Hepatocyte (in vitro differentiated cells): Measurements from ENCODE around the gene KLRC1. TPM values are rescaled to one million over a fixed set of nuclear protein-coding genes. Genes with fewer than 3 reads are reported as not detected.

Source experiments
- DNase-seq: peaks from one replicate; pipeline ENCODE4 v3.0.0-alpha.2; 2016; ENCODE audit warnings: low spot score
- H2AFZ ChIP-seq: fragments of 200-600 bp; sonication (generic); 2 replicates; pipeline ENCODE4 v1.6.0; 2016; ENCODE audit warnings: antibody characterized with exemption, mild to moderate bottlenecking
- H3K27ac ChIP-seq: fragments of 200-600 bp; sonication (generic); 2 replicates; pipeline ENCODE4 v1.5.1; 2016; ENCODE audit warnings: mild to moderate bottlenecking
- H3K27me3 ChIP-seq: fragments of 200-600 bp; sonication (generic); 2 replicates; pipeline ENCODE4 v1.6.1; 2016
- H3K36me3 ChIP-seq: fragments of 200-600 bp; sonication (generic); replicated peaks from 2 replicates; pipeline ENCODE4 v1.5.1; 2016; ENCODE audit warnings: low read depth; ENCODE audit not compliant: insufficient read depth
- H3K4me1 ChIP-seq: fragments of 200-600 bp; sonication (generic); 2 replicates; pipeline ENCODE4 v1.5.1; 2016; ENCODE audit warnings: mild to moderate bottlenecking, moderate library complexity; ENCODE audit not compliant: insufficient read depth
- H3K4me2 ChIP-seq: fragments of 200-600 bp; sonication (generic); 2 replicates; pipeline ENCODE4 v1.6.0; 2016
- H3K4me3 ChIP-seq: fragments of 200-600 bp; sonication (generic); 2 replicates; pipeline ENCODE4 v1.5.1; 2016; ENCODE audit warnings: mild to moderate bottlenecking
- H3K79me2 ChIP-seq: fragments of 200-600 bp; sonication (generic); 2 replicates; pipeline ENCODE4 v1.6.0; 2017; ENCODE audit warnings: mild to moderate bottlenecking
- H3K9me2 ChIP-seq: fragments of 200-600 bp; sonication (generic); replicated peaks from 2 replicates; pipeline ENCODE4 v1.6.0; 2017; ENCODE audit warnings: mild to moderate bottlenecking; ENCODE audit not compliant: insufficient read depth
- H3K9me3 ChIP-seq: fragments of 200-600 bp; sonication (generic); 2 replicates; pipeline ENCODE4 v1.5.1; 2016; ENCODE audit warnings: low read depth, mild to moderate bottlenecking
- H4K20me1 ChIP-seq: fragments of 200-600 bp; sonication (generic); 2 replicates; pipeline ENCODE4 v1.6.0; 2016; ENCODE audit warnings: mild to moderate bottlenecking; ENCODE audit not compliant: insufficient read depth, poor library complexity, severe bottlenecking
- CTCF ChIP-seq: fragments of 200-600 bp; sonication (generic); IDR thresholded peaks from 2 replicates; pipeline ENCODE4 v1.5.1; 2016; ENCODE audit warnings: antibody characterized with exemption, mild to moderate bottlenecking; ENCODE audit not compliant: poor library complexity
- EZH2 ChIP-seq: fragments of 200-600 bp; sonication (generic); IDR thresholded peaks from 2 replicates; pipeline ENCODE4 v1.6.1; 2016; ENCODE audit warnings: antibody characterized with exemption, mild to moderate bottlenecking, borderline replicate concordance
- EZH2phosphoT487 ChIP-seq: fragments of 200-600 bp; sonication (generic); IDR thresholded peaks from one replicate; pipeline ENCODE4 v1.6.1; 2018; ENCODE audit warnings: antibody characterized with exemption, mild to moderate bottlenecking, low read depth, moderate library complexity; ENCODE audit not compliant: unreplicated experiment, severe bottlenecking
- WGBS: methylation state at CpG from one replicate; pipeline ENCODE4 v1.1.6; 2016; ENCODE audit warnings: low lambda C conversion rate; ENCODE audit errors: missing lambda C conversion rate; 5-methylcytosine and 5-hydroxymethylcytosine counted together
- polyA plus RNA-seq: library from polyadenylated mRNA; unstranded; fragments of >200 nt; fragmentation: Nextera tagmentation; extraction: Ambion mirVana; gene quantifications from 2 replicates; pipeline ENCODE4 v1.2.1, GENCODE V29; 2016
- total RNA-seq: library from RNA; depleted of rRNA; stranded (reverse); fragments of >200 nt; gene quantifications from 2 replicates; pipeline ENCODE4 v1.2.3, GENCODE V29; 2014

The KLRC1 gene
- total and polyA plus RNA-seq, 2 experiments from 2014 or later, result not detected

GRCh38 chr12:10408842-10409241 lies 44.3 kb downstream of the KLRC1 start:
- Histone ChIP-seq H3K4me3 (no peak overlapping the region), H3K27ac (no peak overlapping the region), H2AFZ (no peak overlapping the region), H3K9me2 (no peaks in the 10 kb centered on the region), H3K36me3 (no peaks in the 10 kb centered on the region), H3K27me3 (no peaks in the 10 kb centered on the region), H3K4me2 (no peak overlapping the region), H3K9me3 (no peaks in the 10 kb centered on the region), H3K4me1 (no peaks in the 10 kb centered on the region), H3K79me2 (no peaks in the 10 kb centered on the region), H4K20me1 (no peaks in the 10 kb centered on the region)
- TF ChIP-seq CTCF (no peak), EZH2 (no peak), EZH2phosphoT487 (no peak)
- 60% methylated on average over 3 of the region's 3 CpGs for WGBS
- no peak for DNase-seq

- no peak for TF ChIP-seq EZH2
- TF ChIP-seq EZH2phosphoT487, result no peak
- TF ChIP-seq CTCF, result no peak
- no peaks in the 10 kb centered on the region for H3K4me1 ChIP-seq
- H3K36me3 ChIP-seq, result no peaks in the 10 kb centered on the region
- H2AFZ ChIP-seq, result no peak overlapping the region
- H3K79me2 ChIP-seq, result no peaks in the 10 kb centered on the region
- H4K20me1 ChIP-seq, result no peaks in the 10 kb centered on the region
- no peak overlapping the region for H3K27ac ChIP-seq
- no peaks in the 10 kb centered on the region for H3K9me2 ChIP-seq
- H3K4me3 ChIP-seq, result no peak overlapping the region
- no peak overlapping the region for H3K4me2 ChIP-seq
- no peaks in the 10 kb centered on the region for H3K9me3 ChIP-seq
- 84% methylated on average over 4 of the region's 4 CpGs for WGBS
- DNase-seq, result no peak
- H3K27me3 ChIP-seq, result no peaks in the 10 kb centered on the region
Observed at GRCh38 chr12:10406725-10407124, 46.5 kb downstream of the KLRC1 start.

- DNase-seq, result no peak
- WGBS, result 93% methylated on average over 5 of the region's 5 CpGs
- no peaks in the 10 kb centered on the region for H3K36me3 ChIP-seq
- no peaks in the 10 kb centered on the region for H3K79me2 ChIP-seq
- no peak overlapping the region for H3K4me3 ChIP-seq
- H4K20me1 ChIP-seq, result no peaks in the 10 kb centered on the region
- no peaks in the 10 kb centered on the region for H3K27me3 ChIP-seq
- TF ChIP-seq EZH2 (no peak), EZH2phosphoT487 (no peak), CTCF (no peak)
- H3K4me2 ChIP-seq, result no peak overlapping the region
- no peaks in the 10 kb centered on the region for H3K9me3 ChIP-seq
- H2AFZ ChIP-seq, result no peak overlapping the region
- no peak overlapping the region for H3K27ac ChIP-seq
- no peaks in the 10 kb centered on the region for H3K4me1 ChIP-seq
- H3K9me2 ChIP-seq, result no peaks in the 10 kb centered on the region
Observed at GRCh38 chr12:10405294-10405693, 47.9 kb downstream of the KLRC1 start.

GRCh38 chr12:10404798-10405197 lies 48.4 kb downstream of the KLRC1 start:
- Histone ChIP-seq H3K9me3 (no peaks in the 10 kb centered on the region), H3K4me1 (no peaks in the 10 kb centered on the region), H4K20me1 (no peaks in the 10 kb centered on the region), H3K36me3 (no peaks in the 10 kb centered on the region), H3K9me2 (no peaks in the 10 kb centered on the region), H3K4me2 (no peak overlapping the region), H3K4me3 (no peak overlapping the region), H3K27me3 (no peaks in the 10 kb centered on the region), H3K79me2 (no peaks in the 10 kb centered on the region), H3K27ac (no peak overlapping the region), H2AFZ (no peak overlapping the region)
- no peak for TF ChIP-seq EZH2
- DNase-seq, result no peak
